ENCODE results near the gene EIF5.

Gene EIF5

DNA sequence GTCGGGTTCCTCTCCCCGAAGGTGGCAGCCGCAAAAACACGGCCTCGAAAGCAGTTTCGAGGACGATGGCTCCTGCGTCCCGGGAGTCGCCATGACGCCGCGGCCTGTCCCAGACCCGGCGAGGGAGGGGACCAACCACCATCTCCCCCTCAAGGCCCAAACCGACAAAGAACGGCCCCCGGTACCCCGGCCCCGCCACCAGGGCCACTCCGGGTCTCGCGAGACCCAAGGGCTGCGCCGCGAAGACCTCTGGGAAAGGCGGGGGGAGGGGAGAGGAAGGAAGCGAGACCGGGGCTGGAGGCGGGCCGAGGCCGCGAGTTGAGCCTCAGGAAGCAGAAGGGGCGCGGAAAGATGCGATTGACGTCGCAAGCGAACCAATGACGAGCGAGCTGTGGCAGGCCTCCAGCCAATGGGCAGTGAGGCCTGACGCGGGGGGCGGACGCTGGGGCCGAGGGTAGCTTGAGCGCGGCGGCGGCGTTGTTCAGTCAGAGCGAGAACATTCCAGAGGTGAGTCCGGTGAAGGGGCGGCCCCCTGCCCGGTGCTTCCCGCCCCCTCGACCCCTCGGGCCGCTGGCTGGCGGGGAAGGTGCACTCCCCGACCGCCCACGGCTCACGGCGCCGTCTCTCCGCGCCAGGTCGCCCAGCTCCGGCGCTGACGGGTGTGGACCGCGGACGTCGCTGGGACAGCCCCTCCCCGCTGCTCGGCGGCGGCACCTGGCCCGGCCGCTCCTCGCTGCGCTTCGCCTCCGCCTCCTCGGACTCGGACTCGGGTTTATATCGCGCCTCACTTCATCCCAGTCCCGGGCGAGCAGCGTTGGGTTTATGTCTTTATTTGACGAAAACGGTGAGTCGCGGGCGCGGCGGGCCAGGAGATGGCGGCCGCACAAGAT is at the start of gene EIF5:
Gene EIF5, plus strand, starts transcription at position 484 of the 890 bp plus-strand sequence. CDS start 1,624 bp downstream, outside the sequence.
- DNase-seq, result peak; percentile 99

- DNase-seq, result no peak
Observed at GRCh38 chr14:103284574-103285467, 49.2 kb upstream of the EIF5 start.

GRCh38 chr14:103286460-103286859 is 47.6 kb upstream of the EIF5 start:
- no peak for DNase-seq

DNA sequence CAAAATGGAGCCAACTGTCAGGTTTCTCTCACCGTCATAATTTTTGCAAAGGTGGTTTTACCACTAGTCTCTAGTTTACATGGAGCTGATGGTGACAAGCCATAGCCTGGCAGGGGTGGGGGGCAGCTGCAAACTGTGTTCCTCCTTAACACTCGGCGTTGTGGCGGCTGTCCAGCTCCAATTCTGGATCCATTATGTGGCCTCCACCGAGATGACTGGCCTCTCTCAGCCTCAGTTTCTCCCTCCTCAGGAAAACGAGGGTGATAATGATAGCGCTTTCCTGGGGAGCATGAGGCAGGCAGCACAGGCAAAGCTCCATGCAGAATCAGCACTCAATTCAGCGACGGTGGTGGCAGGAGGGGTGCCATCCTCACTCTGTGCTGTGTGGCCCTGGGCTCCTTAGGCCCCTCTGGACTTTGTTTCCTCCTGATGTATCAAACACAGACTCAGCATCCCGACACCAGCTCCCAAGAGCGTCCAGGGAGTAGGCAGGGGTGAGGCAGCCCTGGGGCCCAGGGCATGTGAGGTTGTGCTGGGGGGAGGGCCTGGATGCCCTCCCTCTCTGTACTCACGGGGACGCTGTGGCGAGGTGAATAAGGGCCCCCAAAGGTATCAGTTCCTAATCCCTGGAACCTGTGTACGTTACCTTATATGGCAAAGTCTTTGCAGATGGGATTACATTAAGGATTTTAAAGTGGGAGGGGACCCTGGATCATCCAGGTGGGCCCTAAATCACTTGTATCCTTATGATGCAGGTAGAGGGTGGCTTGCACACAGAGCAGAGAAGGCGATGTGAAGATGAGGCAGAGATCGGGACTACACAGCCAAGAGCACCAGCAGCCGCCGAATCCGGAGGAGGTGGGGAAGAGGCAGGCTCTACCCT is 46.8 kb upstream of the EIF5 start:
- DNase-seq, result no peak

GRCh38 chr14:103288076-103288766 is 45.8 kb upstream of the EIF5 start:
- DNase-seq, result no peak

DNA sequence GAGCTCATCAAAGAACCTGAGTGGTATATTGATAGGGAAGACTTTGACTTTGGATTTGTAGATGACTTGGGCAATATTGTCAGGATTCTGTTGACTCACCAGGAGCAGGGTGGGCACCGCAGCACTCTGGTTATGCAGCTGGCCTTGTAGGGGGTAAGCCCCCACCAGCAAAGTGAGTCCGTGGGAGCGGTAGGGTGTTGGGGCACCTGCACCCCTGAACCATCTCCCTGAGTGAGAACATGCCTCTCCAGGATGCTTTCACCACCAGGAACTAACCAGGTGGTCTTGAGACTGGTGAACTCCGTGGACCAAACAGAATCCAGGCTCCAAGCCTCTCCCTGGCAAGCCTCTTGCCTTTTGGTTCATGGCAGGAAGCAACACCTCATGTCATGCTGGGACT is 44.0 kb upstream of the EIF5 start:
- DNase-seq, result no peak

- DNase-seq, result no peak
Observed at GRCh38 chr14:103290494-103290893, 43.5 kb upstream of the EIF5 start.

- no peak for DNase-seq
Observed at GRCh38 chr14:103290961-103291360, 43.1 kb upstream of the EIF5 start.

GRCh38 chr14:103292426-103293374 is 41.3 kb upstream of the EIF5 start:
- DNase-seq, result peak; percentile 90

DNA sequence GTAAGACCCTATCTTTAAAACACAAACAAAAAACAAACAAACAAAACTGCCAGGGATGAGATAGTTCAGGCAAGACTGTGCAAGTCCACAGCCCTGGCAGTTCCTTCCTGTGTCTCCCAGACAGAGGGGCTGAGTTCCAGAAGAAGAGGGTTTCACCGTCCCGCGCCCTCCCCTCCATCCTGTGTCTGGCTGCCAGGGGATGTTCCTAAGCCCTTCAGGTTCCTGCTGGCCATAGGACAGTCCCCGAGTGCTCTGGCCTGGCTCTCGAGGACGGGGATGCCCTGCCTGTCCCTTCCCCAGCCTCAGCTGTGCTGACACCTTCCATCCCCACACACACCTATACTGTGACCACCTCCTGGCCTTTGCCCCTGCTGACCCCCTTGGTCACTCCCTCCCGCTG is 40.6 kb upstream of the EIF5 start:
- DNase-seq, result no peak

GRCh38 chr14:103294091-103294490 is 39.9 kb upstream of the EIF5 start:
- no peak for DNase-seq

GRCh38 chr14:103296007-103296406 is 38.0 kb upstream of the EIF5 start:
- DNase-seq, result no peak

DNA sequence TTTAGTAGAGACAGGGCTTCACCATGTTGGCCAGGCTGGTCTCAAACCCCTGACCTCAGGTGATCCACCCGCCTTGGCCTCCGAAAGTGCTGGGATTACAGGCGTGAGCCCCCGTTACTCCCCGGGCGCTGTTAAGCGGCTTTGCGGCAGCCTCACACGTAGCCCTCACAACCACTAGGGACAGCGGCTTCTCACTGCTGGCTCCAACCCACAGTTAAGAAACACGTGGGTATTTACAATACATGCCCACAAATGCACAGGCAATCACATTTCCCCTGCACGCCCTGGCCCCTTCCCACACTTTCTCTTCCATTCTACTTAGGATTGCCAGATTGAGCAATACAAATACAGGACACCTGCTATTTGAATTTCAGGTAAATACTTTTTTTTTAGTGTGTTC is 37.0 kb upstream of the EIF5 start:
- no peak for DNase-seq

DNA sequence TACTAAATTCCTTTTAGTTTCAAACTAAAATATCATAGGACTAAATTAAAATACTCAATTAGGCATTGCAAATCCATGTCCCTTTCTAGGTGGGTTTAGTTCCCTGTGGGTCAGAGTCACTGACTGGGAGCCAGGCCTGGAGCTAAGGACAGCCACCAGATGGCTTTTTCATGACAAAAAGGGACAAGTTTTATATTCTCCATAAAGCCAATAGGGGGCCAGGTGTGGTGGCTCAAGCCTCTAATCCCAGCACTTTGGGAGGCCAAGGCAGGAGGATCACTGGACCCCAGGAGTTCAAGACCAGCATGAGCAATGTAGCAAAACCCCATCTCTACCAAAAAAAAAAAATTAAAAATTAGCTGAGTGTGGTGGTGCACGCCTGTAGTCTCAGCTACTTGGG is 35.4 kb upstream of the EIF5 start:
- no peak for DNase-seq

- DNase-seq, result no peak
Observed at GRCh38 chr14:103301512-103302354, 32.3 kb upstream of the EIF5 start.

DNA sequence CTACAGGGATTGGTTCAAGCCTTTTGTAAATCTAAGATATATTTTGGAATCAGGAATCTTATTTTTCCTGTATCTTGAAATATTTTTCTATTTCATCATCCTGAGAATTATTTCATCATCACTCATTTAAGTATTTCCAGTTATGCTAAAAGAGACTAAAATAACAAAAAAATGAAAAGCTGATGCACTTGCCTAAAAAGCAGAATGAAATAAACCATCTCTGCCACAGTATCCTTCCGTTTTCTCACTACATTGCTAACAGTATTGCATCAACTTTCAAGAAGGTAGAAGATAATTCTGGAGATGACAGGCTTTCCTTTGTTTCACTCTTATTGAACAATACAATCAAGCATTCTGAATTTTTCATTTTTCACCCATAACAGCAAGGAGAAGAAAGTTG is 31.1 kb upstream of the EIF5 start:
- DNase-seq, result no peak

DNA sequence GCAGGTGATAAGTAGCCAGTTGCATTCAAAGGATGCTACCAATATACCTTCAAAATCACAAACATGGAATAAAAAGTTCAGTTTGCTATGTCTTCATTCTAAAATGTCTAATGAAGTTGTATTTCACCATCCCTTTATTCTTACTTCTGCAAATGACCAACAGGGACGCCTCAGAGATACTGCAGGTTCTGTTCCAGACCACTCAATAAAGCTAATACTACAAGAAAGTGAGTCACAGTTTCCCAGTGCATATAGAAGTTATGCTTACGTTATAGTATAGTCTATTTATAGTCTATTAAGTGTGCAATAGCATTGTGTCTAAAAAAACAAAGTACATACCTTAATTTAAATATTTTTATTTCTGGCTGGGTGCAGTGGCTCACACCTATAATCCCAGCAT is 29.3 kb upstream of the EIF5 start:
- no peak for DNase-seq

DNA sequence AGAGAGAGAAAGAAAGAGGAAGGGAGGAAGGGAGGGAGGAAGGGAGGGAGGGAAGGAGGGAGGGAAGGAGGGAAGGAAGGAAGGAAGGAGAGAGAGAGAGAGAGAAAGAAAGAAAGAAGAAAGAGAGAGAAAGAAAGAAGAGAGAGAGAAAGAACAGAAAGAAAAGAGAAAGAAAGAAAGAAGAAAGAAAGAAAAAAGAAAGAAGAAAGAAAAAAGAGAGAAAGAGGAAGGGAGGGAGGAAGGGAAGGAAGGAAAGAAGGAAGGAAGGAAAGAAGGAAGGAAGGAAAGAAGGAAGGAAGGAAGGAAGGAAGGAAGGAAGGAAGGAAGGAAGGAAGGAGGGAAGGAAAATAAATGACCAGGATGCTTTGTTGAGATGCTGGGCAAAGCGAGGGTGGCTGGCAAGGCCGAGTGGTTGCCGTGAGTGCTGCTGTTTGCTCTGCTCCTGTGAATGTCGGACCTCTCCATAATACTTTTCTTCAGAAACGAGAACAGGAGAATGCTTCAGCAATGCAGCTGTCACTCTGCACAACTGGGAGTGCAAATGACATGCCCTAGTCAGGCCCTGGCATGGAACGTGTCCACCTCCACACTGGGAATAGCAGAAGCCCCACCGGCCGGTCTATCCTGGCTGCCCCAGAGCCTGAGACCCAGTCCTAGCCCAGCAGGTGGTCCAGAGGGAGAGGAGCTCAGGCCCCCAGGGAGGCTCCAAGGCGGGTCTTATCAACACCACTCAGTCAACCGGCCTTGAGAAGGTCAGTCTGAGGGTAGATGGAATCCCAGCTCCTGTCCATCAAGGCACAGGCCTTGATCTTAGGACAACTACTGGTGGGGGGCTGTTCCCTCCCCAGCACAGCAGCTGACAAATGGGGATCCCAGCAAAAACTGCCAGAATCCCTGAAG is 25.1 kb upstream of the EIF5 start:
- DNase-seq, result no peak

DNA sequence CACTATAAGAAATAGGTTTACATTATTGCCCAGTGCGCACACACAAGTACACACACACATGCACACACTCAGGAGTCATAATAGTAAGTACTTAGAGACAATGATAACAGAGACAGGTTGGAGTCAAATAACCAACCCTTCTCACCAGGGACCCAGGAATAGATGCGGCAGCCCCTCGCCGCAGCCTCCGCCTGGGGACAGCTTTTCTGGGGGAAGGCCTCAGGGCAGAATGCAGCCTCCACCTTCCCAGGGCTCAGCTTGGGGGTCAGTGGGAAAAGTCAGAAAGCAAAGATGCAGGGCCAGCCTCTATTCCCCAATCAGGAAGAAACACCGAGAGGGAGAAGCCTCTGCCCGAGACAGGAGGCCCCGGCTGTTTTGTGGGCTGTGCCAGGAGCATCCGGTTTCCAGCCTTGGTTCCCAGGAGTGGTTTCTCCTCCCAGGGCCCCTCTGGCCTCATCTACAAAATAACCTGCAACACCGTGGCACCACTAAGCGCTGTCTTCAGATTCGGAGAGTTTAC is 23.4 kb upstream of the EIF5 start:
- DNase-seq, result no peak

Measured in activated CD8-positive, alpha-beta memory T cell treated with anti-CD3 and anti-CD28 coated beads for 24 hours (primary cell).